ENCODE measurements around the gene CBY3.

Gene CBY3

DNA sequence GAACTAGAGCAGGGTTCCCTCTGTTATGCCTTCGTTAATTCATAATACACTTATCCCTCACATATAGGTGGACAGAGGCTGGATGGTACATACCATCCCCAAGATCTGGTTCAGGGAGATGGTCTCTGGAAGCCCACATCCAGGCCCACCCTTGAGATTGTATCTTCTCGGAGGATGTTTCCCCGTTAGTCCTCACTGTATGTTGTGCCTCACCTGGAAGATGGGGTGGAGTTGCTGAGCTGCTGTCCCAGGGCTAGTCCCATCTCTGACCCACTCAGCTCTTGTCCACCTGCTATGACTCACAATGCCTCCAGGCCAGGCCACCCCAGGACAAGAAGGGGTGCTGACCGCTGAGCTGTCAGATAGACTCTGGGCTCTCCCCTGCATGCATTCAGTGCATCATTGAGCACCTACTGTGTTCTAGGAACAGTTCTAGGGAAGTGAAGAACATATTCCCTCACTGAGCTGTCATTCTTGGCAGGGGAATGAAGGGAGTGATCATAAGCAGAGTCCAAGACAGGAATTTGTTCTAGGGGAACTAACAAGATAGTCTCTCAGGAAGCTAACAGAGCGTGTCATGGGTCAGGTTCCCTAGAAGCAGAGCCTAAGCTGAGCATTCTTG lies at the start of gene CBY3:
Gene CBY3, minus strand, starts transcription at position 255 of the 622 bp plus-strand sequence. Its CDS starts 116 bp downstream, at position 139.
- no peaks in the 10 kb centered on the region for H3K9me3 ChIP-seq (ENCODE audit: insufficient read depth, low read length)
- DNase-seq (ENCODE audit: low read depth, low spot score) = no peak
- H3K27me3 ChIP-seq (ENCODE audit: insufficient read depth, insufficient read length) = no peaks in the 10 kb centered on the region
- H3K4me1 ChIP-seq (ENCODE audit: insufficient read depth, insufficient read length) = no peaks in the 10 kb centered on the region
- H3K9ac ChIP-seq (ENCODE audit: insufficient read length, low read depth) = no peak within 1 kb of the TSS
- TF ChIP-seq YY1 (IDR thresholded peaks at IDR 0.05; ENCODE audit: insufficient read depth, insufficient read length) = no peak
- TF ChIP-seq ZNF274 (IDR thresholded peaks at IDR 0.05; ENCODE audit: low read depth, low read length) = no peak
- TF ChIP-seq SUZ12 (IDR thresholded peaks at IDR 0.05; ENCODE audit: extremely low read depth, insufficient read depth, insufficient read length) = no peak
- H3K36me3 ChIP-seq (ENCODE audit: insufficient read depth, insufficient read length, low read length) = peaks cover 5% of the 10 kb centered on the region
- no peak within 1 kb of the TSS for H3K4me3 ChIP-seq (ENCODE audit: insufficient read length, low read depth)

DNA sequence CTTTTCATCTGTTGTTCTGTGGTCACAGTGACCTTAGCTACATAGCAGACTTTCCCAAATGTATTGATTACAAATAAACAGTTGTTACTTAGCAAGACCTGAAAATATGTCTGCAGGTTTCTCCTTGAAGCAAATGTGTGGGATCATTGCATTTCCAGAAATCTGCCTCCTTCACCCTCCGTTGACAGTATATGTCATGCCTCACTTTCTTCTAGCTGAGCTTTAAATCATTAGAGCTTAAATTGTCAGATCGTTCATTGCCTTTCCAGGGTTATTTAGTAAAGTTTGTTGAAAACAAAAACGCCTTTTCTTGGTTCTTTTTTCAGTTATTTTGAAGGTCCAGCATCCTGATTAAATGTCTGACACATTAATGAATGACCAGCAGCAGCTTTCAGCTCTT lies 49.5 kb upstream of the CBY3 start:
- DNase-seq (ENCODE audit: low read depth, low spot score) = no peak

DNA sequence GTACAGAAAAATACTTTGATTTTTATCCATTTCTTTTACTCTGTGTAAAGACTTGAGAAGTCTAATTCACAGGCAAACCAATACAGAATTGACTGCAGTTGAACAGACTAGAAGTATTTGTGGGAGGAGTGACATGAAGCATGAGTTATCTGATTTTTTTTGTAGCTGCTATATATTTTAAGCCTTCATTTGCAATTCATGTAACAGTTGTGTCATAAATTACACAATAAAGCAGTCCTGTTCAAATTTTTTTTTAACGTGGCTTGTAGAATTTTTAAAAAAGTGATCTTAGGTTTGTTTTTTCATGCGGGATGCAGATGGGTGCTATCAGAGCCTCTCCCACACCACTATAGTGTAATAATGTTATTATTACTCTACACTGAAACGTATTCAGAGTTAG lies 48.9 kb upstream of the CBY3 start:
- H3K27me3 ChIP-seq (ENCODE audit: insufficient read depth, insufficient read length) = no peaks in the 10 kb centered on the region
- H3K4me3 ChIP-seq (ENCODE audit: insufficient read length, low read depth) = no peak overlapping the region
- no peak for DNase-seq (ENCODE audit: low read depth, low spot score)
- no peaks in the 10 kb centered on the region for H3K4me1 ChIP-seq (ENCODE audit: insufficient read depth, insufficient read length)
- TF ChIP-seq SUZ12 (IDR thresholded peaks at IDR 0.05; ENCODE audit: extremely low read depth, insufficient read depth, insufficient read length) = no peak
- TF ChIP-seq ZNF274 (IDR thresholded peaks at IDR 0.05; ENCODE audit: low read depth, low read length) = no peak
- TF ChIP-seq YY1 (IDR thresholded peaks at IDR 0.05; ENCODE audit: insufficient read depth, insufficient read length) = no peak
- peaks cover 47% of the 10 kb centered on the region for H3K36me3 ChIP-seq (ENCODE audit: insufficient read depth, insufficient read length, low read length)
- no peaks in the 10 kb centered on the region for H3K9me3 ChIP-seq (ENCODE audit: insufficient read depth, low read length)
- H3K9ac ChIP-seq (ENCODE audit: insufficient read length, low read depth) = no peak overlapping the region

More for the DNA sequence above, 49.5 kb upstream of the CBY3 start:
- TF ChIP-seq ZNF274 (IDR thresholded peaks at IDR 0.05; ENCODE audit: low read depth, low read length) = no peak
- TF ChIP-seq SUZ12 (IDR thresholded peaks at IDR 0.05; ENCODE audit: extremely low read depth, insufficient read depth, insufficient read length) = no peak
- no peak for TF ChIP-seq YY1 (IDR thresholded peaks at IDR 0.05; ENCODE audit: insufficient read depth, insufficient read length)
- Histone ChIP-seq H3K9me3 (ENCODE audit: insufficient read depth, low read length) (no peaks in the 10 kb centered on the region), H3K9ac (ENCODE audit: insufficient read length, low read depth) (no peak overlapping the region), H3K27me3 (ENCODE audit: insufficient read depth, insufficient read length) (no peaks in the 10 kb centered on the region), H3K4me3 (ENCODE audit: insufficient read length, low read depth) (no peak overlapping the region), H3K4me1 (ENCODE audit: insufficient read depth, insufficient read length) (no peaks in the 10 kb centered on the region), H3K36me3 (ENCODE audit: insufficient read depth, insufficient read length, low read length) (peaks cover 43% of the 10 kb centered on the region)

DNA sequence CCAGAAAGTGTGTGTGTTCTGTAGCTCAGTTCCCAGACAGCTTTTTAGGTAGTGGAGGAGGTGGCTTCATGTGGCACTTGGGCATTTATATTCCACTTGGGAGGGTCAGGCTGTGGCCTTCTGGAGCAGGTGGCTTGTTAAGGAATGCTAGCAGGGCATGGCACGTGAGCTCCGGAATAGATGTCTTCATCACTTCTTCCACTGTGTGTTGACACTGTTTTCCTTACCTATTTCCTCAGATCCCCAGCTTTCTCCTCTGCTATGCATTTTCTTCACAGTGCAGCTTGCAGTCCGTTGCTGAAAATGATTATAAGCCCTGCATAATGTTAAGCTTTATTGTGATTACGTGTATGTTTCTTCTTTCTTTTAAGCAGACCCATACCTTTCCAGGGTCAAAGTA lies 48.5 kb upstream of the CBY3 start:
- Histone ChIP-seq H3K9ac (ENCODE audit: insufficient read length, low read depth) (no peak overlapping the region), H3K36me3 (ENCODE audit: insufficient read depth, insufficient read length, low read length) (peaks cover 48% of the 10 kb centered on the region), H3K4me3 (ENCODE audit: insufficient read length, low read depth) (no peak overlapping the region), H3K9me3 (ENCODE audit: insufficient read depth, low read length) (no peaks in the 10 kb centered on the region), H3K4me1 (ENCODE audit: insufficient read depth, insufficient read length) (no peaks in the 10 kb centered on the region), H3K27me3 (ENCODE audit: insufficient read depth, insufficient read length) (no peaks in the 10 kb centered on the region)
- no peak for DNase-seq (ENCODE audit: low read depth, low spot score)
- no peak for TF ChIP-seq SUZ12 (IDR thresholded peaks at IDR 0.05; ENCODE audit: extremely low read depth, insufficient read depth, insufficient read length)
- TF ChIP-seq YY1 (IDR thresholded peaks at IDR 0.05; ENCODE audit: insufficient read depth, insufficient read length) = no peak
- TF ChIP-seq ZNF274 (IDR thresholded peaks at IDR 0.05; ENCODE audit: low read depth, low read length) = no peak

DNA sequence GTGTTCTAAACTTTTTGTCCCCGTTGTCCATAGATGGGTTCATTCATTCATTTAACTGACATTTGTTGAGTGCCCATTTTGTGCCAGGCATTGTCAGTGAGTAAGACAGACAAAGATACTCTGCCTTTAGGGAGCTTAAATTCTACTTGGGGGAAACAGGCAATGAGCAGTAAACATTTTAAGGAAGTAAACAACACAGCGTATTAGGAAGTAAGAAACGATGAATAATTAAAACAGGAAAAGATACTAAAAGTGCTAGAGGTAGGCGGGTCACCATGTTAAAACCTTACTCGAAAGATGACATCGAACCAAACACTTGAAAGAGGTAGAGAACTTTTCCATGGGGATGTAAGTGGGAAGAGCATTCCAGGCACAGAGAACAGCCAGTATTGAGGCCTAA lies 46.3 kb upstream of the CBY3 start:
- no peaks in the 10 kb centered on the region for H3K27me3 ChIP-seq (ENCODE audit: insufficient read depth, insufficient read length)
- H3K36me3 ChIP-seq (ENCODE audit: insufficient read depth, insufficient read length, low read length) = peaks cover 70% of the 10 kb centered on the region
- H3K4me3 ChIP-seq (ENCODE audit: insufficient read length, low read depth) = no peak overlapping the region
- no peak overlapping the region for H3K9ac ChIP-seq (ENCODE audit: insufficient read length, low read depth)
- H3K9me3 ChIP-seq (ENCODE audit: insufficient read depth, low read length) = no peaks in the 10 kb centered on the region
- TF ChIP-seq SUZ12 (IDR thresholded peaks at IDR 0.05; ENCODE audit: extremely low read depth, insufficient read depth, insufficient read length) = no peak
- no peak for TF ChIP-seq ZNF274 (IDR thresholded peaks at IDR 0.05; ENCODE audit: low read depth, low read length)
- no peak for DNase-seq (ENCODE audit: low read depth, low spot score)
- H3K4me1 ChIP-seq (ENCODE audit: insufficient read depth, insufficient read length) = no peaks in the 10 kb centered on the region

DNA sequence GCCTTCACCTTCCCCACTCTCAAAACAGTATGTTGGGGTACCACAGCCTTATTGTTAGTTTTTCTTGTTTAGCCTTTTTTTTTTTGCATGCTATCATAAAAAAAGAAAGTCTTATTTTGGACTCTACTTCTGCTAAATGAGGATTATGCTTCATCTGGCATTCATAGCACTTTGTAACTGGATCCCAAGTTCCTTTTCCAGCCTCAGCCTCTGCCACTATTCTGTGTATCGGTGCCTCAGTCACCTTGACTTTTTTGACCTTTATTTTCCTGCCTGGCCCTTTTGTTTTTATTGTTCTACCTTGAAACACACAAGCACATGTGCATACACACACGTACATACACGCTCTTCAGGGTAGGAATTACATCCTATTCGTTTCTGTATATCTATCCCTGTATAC lies 43.3 kb upstream of the CBY3 start:
- TF ChIP-seq ZNF274 (IDR thresholded peaks at IDR 0.05; ENCODE audit: low read depth, low read length) = no peak
- no peak for TF ChIP-seq YY1 (IDR thresholded peaks at IDR 0.05; ENCODE audit: insufficient read depth, insufficient read length)
- TF ChIP-seq SUZ12 (IDR thresholded peaks at IDR 0.05; ENCODE audit: extremely low read depth, insufficient read depth, insufficient read length) = no peak
- Histone ChIP-seq H3K4me3 (ENCODE audit: insufficient read length, low read depth) (no peak overlapping the region), H3K36me3 (ENCODE audit: insufficient read depth, insufficient read length, low read length) (peaks cover 82% of the 10 kb centered on the region)

DNA sequence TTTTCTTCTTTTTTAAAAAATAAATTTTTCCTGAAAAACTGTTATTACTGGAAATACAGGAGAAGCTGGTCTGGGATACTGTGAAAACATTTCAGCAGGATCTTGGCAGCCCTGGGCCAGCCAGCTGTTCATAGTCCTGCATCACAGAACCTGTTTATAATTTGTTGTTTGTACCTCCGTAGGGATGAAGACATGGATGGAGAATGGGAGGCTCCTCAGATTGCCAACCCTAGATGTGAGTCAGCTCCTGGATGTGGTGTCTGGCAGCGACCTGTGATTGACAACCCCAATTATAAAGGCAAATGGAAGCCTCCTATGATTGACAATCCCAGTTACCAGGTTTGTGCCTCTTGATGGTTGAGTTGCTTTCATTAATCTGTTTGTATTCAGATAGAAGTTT lies 39.4 kb upstream of the CBY3 start:
- no peaks in the 10 kb centered on the region for H3K27me3 ChIP-seq (ENCODE audit: insufficient read depth, insufficient read length)
- H3K9me3 ChIP-seq (ENCODE audit: insufficient read depth, low read length) = no peaks in the 10 kb centered on the region
- no peak overlapping the region for H3K9ac ChIP-seq (ENCODE audit: insufficient read length, low read depth)
- peaks cover 87% of the 10 kb centered on the region for H3K36me3 ChIP-seq (ENCODE audit: insufficient read depth, insufficient read length, low read length)
- DNase-seq (ENCODE audit: low read depth, low spot score) = no peak
- TF ChIP-seq ZNF274 (IDR thresholded peaks at IDR 0.05; ENCODE audit: low read depth, low read length) (no peak), YY1 (IDR thresholded peaks at IDR 0.05; ENCODE audit: insufficient read depth, insufficient read length) (no peak), SUZ12 (IDR thresholded peaks at IDR 0.05; ENCODE audit: extremely low read depth, insufficient read depth, insufficient read length) (no peak)
- H3K4me3 ChIP-seq (ENCODE audit: insufficient read length, low read depth) = no peak overlapping the region
- H3K4me1 ChIP-seq (ENCODE audit: insufficient read depth, insufficient read length) = no peaks in the 10 kb centered on the region

More for the DNA sequence above, 43.3 kb upstream of the CBY3 start:
- H3K4me1 ChIP-seq (ENCODE audit: insufficient read depth, insufficient read length) = no peaks in the 10 kb centered on the region
- no peak for DNase-seq (ENCODE audit: low read depth, low spot score)
- no peaks in the 10 kb centered on the region for H3K9me3 ChIP-seq (ENCODE audit: insufficient read depth, low read length)
- no peaks in the 10 kb centered on the region for H3K27me3 ChIP-seq (ENCODE audit: insufficient read depth, insufficient read length)
- no peak overlapping the region for H3K9ac ChIP-seq (ENCODE audit: insufficient read length, low read depth)

All from NT2/D1 (cell line).